Measurements from ENCODE around the gene KLHL36.

DNA sequence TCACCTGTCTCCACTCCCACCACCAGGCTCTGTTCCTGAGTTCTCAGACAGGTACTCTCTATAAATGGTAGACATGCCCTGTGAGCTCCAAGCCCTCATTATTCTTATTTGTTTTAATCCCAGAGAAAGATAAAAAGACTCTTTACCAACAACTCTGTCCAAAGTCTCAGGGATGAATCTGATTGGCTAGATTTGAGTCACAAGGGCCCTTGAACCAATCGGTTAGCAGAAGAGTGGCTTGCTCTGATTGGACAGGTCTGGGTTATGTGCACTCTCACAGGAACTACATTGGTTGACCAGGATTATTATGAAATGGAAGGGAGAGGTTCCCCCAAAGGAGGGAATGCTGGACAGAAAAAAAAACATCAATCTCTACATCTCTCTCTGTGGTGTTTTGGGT lies 37.9 kb upstream of the KLHL36 start:
- no peak for TF ChIP-seq POLR2A (IDR thresholded peaks at IDR 0.05)
- TF ChIP-seq, protein P1, sequence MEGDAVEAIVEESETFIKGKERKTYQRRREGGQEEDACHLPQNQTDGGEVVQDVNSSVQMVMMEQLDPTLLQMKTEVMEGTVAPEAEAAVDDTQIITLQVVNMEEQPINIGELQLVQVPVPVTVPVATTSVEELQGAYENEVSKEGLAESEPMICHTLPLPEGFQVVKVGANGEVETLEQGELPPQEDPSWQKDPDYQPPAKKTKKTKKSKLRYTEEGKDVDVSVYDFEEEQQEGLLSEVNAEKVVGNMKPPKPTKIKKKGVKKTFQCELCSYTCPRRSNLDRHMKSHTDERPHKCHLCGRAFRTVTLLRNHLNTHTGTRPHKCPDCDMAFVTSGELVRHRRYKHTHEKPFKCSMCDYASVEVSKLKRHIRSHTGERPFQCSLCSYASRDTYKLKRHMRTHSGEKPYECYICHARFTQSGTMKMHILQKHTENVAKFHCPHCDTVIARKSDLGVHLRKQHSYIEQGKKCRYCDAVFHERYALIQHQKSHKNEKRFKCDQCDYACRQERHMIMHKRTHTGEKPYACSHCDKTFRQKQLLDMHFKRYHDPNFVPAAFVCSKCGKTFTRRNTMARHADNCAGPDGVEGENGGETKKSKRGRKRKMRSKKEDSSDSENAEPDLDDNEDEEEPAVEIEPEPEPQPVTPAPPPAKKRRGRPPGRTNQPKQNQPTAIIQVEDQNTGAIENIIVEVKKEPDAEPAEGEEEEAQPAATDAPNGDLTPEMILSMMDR (IDR thresholded peaks at IDR 0.05), result no peak
- TF ChIP-seq EP300 (IDR thresholded peaks at IDR 0.05), result no peak
- no peak for TF ChIP-seq POLR2AphosphoS5 (IDR thresholded peaks at IDR 0.05)

Measured in upper lobe of left lung (tissue), 4 donors.